ENCODE data around the gene MPC1.

Gene MPC1

DNA sequence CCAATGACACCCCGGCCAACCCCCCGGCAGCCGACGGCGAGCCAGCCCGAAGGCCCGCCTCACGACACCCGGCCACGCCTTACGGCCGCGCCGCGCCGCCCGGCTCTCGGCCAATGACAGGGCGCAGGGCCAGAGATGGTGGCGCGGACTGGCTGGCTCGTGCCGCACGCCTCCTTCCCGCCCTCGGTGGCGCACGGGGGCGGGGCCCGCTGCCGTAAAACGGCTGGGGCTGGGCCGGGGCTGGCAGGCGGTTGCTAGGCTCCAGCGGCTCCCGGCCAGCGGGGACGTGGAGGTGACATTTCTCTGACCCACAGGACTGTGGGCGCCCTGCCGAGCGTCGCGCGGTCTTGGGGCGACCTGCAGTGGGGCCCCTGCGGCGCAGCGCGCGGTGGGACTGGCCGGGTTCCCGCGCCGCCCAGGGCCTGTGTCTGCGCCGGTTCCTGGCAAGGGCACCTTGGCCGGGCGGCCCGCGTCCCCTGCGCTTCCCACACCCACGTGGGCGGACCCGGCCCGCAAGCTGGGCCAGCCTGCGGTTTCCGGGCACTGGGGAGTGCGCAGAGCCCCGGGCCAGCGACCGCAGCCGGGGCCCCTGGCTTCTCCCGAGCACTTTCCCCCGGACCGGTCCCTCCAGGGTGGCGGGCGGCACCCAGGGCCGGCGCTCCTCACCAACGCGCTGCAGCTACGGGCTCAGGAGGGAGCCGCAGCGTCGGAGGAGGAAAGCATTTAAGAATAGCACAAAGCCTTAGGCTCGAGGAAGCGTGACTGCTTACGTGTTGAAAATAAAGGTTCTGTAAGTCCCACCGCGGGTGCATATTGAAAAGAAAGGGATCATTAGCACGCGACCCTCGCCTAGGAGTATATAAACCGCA is at the start of gene MPC1:
TSS of gene MPC1 (minus strand) at position 8 of the 869 bp plus-strand sequence. CDS start 64 bp downstream, outside the sequence.
- peak; percentile 98 for DNase-seq

GRCh38 chr6:166430269-166430668 is 47.5 kb upstream of the MPC1 start:
- DNase-seq: no peak

DNA sequence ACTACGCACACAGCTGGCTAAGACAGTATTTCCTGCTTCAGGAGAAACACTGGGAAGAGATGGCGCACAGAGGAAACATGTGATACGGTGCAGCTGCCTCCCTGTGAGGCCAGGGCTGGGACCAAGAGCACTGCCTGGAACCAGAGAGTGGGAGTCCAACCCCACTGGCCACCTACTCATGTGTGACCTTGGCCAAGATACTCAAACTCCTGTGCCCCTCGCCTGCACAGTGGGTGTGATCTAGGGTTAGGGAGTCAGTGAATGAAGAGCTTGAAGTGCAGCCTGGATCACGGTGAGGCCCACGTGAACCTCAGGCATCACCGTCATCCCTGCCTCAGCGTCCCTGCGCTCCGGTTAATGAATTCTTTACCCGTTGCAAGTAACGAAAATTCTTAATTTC is 41.7 kb upstream of the MPC1 start:
- DNase-seq: no peak

GRCh38 chr6:166423781-166424180 is 41.0 kb upstream of the MPC1 start:
- DNase-seq: no peak

GRCh38 chr6:166423051-166423745 is 40.5 kb upstream of the MPC1 start:
- no peak for DNase-seq

- DNase-seq: no peak
Observed at GRCh38 chr6:166422201-166422940, 39.6 kb upstream of the MPC1 start.

DNA sequence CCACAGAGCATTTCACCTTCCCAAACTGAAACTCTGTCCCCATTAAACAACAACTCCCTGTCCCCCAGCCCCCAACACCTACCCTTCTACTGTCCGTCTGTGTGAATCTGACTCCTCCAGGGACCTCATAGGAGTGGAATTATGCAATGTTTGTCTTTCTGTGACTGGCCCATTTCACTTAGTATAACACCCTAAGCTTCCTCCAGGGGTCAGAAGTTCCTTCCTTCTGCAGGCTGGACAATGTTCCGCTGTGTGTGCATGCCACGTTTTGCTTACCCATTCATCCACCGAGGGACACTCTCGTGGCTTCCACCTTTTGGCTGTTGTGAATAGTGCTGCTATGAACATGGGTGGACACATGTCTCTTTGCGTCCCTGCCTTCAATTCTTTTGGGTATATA is 37.6 kb upstream of the MPC1 start:
- DNase-seq: peak; percentile 20

DNA sequence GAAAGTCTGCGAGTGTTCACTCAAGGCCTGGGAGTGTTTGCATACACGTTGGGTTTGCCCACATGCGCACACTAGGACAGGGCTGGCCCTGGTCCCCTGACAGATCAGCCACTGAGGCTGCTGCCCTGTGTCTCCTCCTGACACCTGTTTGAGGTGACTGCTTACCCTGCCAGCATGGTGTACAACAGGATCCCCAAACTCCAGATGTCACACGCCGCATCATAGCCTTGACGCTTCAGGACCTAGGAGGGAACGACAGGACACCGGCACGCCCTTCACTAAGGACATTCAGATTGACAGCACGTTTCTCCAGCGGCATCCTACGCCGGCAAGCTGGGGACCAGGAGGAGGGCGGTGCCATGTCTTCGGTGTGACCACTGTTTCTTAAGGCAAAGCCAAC is 37.0 kb upstream of the MPC1 start:
- DNase-seq: no peak

DNA sequence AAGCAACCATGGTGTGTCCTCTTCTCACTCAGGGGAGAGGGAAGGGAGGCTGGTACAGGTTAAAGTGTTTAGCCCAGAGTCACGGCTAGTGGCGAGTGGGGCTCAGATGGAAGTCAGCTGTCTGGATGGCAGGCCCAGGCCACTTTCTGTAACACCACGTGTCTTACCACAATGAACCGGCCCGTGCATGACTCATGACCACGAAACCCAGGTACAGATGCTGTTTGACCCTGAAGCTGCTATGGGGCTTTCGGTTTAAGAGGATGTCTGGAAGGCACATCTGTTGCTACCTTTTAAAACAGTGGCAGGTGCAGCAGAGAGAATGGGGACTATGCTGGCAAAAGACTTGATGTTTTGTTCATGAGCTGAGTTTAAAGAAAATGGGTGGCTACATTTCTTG is 36.5 kb upstream of the MPC1 start:
- DNase-seq: no peak

DNA sequence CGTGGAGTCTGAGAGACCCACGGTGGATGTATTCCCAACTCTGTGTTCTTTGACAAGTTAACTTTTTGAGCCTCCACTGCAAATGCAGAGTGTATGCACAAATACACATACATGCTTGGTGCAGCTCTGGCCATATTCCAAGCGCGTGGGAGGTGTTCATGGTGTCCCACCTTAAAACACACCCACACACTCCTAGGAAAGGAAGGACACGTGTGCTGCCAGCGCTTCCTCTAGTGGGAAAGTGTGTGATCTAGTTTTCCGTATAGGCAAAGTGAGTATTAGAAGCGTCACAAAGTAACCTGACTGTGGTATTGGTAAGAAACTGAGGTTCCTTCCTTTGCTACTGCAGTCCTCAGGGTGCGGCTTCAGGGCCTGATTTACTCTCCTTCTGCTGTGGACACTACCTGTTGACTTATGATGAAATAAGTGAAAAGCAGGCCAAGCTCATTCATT is 36.0 kb upstream of the MPC1 start:
- DNase-seq: no peak

DNA sequence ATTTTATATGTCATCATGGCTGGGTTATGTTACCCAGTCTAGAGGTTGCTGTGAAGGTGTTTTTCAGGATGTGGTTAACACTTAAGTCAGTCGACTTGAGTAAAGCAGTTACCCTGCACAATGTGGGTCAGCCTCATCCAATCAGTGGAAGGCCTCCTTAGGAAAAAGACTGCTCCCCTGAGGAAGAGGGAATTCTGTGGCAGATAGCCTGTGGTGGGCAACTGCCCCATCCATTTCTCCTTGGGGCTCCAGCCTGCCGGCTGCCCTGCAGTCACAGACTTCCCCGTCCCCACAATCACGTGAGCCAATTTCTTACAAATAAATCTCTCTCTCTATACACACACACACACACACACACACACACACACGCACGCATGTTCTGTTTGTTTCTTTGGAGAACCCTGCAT is 34.5 kb upstream of the MPC1 start:
- DNase-seq: no peak

GRCh38 chr6:166415833-166416347 is 33.1 kb upstream of the MPC1 start:
- DNase-seq: no peak

GRCh38 chr6:166415306-166415705 is 32.6 kb upstream of the MPC1 start:
- no peak for DNase-seq

DNA sequence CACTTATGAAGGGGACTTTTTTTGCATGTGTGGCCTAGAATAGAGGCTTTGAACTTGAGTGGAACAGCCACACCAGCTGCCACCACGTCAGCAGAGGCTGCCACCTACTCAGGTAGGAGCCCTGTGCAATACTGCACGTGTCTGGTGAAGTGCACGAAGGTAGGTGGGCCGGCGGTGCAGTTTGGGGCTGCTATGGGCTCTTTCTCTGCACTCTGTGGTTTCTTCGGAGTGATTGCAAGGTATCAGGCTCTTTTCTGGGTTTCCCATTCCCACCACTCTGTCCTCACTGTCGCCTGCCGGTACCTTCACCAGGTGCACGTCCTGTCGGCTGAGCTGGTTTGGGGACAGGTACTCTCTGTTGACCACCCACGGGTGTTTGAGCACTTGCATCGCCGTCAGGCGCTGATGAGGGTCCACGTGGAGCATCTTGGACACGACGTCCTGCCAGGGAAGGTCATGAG is 30.8 kb upstream of the MPC1 start:
- DNase-seq: no peak

- no peak for DNase-seq
Observed at GRCh38 chr6:166412911-166413384, 30.2 kb upstream of the MPC1 start.

DNA sequence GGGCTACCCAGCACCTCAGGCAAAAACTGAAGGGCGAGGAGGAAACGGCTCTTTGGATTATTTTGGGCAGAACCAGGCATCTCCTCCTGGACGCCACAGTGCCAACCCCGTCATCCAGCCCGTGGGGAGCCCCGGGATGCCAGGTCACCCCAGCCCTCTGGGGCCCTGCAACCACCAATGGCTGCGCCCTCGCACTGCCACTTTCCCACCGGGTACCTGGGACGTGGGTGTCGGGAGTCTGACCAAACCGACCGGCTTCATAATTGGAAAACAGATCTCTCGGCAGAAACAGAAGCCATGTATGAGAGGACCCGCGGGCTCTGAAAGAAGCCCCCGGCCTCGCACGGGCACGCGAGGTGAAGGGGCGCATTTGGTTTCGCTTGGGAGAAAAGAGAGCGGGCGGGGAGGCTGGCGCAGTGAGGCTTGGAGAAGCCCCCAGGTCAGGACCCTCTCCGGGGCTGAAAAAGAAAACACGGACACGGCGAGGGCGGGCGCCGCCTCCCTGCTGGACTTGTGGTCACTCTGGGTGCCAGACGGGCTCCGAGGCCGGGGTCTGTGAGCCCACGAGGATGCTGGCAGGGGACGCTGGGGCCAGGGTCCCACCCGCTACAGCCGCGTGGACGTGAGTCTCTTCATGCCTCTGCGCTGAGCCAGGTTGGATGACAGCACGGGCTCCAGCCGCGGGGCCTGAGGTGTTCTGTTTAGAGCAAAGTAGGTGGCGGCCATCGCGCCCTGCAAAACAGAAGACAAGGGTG is 29.6 kb upstream of the MPC1 start:
- no peak for DNase-seq

- no peak for DNase-seq
Observed at GRCh38 chr6:166411721-166412151, 29.0 kb upstream of the MPC1 start.

DNA sequence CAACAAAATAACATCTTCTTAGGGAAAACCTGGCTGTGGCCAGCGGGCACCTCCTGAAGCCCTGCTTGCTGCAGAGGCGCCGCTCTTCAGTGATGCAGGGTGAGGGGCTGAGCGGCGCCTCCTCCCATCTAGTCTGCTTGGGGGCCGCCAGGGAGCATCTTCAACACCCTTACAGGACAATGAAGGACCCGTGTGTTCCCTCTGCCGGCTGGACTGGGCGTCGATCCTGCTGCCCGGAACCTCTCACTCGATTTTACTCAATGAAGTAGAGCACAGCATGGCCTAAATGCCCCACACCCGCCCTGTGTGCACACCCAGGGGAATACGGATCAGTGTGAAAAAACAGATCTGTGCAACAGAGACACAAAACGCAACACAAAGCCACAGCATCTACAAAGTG is 28.5 kb upstream of the MPC1 start:
- DNase-seq: no peak

DNA sequence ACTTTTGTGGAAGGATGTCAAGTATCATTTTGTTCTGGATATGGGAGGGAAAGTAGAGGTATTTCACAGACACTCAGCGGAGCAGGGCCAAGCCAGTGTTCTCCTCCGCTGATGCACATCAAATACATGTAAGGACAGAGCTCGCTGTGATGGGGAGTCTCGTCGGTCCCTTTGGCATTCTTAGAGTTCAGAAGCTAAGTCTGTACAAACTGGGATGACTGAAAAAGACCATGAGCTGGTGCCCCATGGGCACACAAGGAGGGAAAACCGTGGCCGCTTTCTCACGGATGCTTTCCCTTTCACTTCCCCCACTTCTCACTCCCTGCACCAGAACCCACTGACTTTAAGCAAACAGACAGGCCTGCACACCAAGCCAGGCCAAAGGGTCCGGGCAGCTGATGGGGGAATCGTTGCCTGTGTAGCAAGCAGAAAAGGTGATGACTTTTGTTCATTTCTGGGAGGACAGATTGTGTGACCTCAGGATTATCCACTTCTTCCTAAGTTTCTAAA is 27.7 kb upstream of the MPC1 start:
- DNase-seq: no peak

DNA sequence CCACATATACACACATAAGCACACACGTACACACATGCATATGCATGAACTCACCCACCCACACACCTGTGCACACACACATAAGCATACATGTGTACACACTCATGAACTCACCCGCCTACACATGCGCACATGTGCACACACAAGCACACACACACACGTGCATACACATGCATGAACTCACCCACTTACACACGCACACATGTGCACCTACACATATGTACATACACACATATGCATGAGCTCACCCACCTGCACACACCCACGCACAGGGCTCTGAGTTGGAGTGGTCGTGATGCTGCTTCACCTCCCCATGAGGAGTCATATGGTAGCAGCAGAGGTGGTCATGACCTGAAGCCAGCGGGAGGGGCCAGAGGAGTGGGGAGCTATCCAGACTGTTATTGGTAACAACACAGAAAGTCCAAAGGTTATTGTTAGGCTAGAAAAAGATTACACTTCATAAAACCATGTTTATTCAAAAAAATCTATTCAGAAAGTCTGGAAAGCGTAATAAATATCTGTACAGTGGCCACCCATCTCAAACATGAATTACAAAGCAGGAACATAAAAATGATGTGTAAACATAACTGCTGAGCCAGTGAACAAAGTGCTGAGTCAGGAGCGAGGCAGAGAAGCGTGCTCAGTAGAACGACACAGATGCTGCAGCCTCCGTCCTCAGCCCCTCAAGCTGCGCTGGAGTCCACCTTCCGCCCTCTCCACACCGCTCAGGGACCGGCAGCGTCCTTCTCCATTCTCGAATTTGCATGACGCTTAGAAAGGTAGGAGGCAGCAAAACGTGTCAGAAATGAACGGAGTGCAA is 26.4 kb upstream of the MPC1 start:
- DNase-seq: peak; percentile 48

DNA sequence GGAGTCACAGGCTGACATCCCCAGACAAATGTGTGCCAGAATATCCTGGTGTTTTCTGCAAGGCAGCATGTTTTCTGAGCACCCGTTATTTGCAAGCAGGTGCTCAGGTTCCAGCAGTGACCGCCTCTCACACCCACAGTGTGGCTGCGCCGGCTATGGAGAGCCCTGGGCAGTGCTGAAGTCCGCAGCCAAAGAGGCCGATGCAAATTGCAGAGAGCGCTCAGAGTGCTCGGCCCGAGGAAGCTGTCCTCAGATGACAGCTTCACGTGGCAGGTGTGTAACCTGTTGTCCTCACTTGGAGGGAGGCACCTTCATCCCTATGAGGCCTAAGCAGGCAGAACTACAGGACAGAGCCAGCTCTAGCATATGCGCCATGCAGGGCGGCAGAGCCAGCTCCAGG is 23.5 kb upstream of the MPC1 start:
- DNase-seq: no peak
